AG09309 (cell line): ENCODE measurements around the gene RBMS3.

Source experiments
- DNase-seq: peaks from one replicate; pipeline ENCODE4 v3.0.0-alpha.2; 2010; ENCODE audit warnings: low read depth
- H3K4me3 ChIP-seq: 2 replicates; pipeline ENCODE4 v1.5.1; 2011; ENCODE audit warnings: mild to moderate bottlenecking, low read depth, low read length, moderate library complexity; ENCODE audit not compliant: control insufficient read depth
- TF ChIP-seq, protein P1 (sequence below): IDR thresholded peaks from 2 replicates; pipeline ENCODE4 v1.5.1; 2011; ENCODE audit warnings: mild to moderate bottlenecking, low read depth, low read length, inconsistent platforms; ENCODE audit not compliant: insufficient read depth, control insufficient read depth; ENCODE audit errors: missing control alignments

The RBMS3 gene

DNA sequence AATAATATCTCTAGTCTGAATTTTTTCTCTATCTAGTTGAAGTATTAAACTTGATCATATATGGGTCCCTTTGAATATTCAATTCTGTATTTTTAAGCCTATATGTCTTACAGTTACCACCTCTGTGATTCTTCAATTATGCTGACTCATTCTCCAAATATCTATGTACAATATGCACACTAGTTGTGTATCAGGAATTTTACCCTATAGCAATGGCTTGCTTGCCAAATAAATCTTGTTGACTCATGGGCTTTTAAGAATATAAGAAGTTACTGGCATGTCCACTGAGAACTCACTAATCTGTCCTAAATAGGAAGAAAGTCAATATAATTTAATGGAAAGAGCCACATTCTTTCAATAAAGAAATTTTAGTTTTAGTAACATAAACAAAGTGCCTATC lies 656.3 kb downstream of the RBMS3 start:
- TF ChIP-seq, protein P1, sequence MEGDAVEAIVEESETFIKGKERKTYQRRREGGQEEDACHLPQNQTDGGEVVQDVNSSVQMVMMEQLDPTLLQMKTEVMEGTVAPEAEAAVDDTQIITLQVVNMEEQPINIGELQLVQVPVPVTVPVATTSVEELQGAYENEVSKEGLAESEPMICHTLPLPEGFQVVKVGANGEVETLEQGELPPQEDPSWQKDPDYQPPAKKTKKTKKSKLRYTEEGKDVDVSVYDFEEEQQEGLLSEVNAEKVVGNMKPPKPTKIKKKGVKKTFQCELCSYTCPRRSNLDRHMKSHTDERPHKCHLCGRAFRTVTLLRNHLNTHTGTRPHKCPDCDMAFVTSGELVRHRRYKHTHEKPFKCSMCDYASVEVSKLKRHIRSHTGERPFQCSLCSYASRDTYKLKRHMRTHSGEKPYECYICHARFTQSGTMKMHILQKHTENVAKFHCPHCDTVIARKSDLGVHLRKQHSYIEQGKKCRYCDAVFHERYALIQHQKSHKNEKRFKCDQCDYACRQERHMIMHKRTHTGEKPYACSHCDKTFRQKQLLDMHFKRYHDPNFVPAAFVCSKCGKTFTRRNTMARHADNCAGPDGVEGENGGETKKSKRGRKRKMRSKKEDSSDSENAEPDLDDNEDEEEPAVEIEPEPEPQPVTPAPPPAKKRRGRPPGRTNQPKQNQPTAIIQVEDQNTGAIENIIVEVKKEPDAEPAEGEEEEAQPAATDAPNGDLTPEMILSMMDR = no peak
- DNase-seq = no peak
- no peak overlapping the region for H3K4me3 ChIP-seq

DNA sequence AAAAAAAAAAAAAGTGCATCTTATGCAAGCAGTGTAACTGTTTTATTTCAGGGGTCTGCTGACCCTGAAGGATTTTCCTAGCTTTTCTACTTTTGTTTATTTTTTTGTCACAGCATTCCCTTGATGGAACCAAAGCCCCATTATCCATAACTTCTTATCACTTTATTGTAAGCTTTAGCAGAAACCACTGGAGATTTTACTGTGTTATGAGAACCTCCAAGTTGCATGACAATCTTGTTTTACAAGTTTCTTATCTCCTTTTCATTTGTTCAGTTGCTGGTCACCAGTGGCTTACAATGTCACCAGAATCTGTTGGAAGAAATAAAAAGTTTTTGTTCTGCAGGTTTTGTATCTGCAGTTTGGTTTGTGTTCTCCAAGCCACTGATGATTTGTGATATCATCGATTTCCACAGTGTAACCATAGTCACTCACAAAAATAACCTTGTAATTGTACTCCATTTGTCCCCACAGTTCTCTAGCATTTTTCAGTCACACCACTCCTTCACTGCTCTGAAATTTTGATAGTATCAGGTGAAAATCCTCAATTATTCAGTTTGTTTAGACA lies 660.0 kb downstream of the RBMS3 start:
- TF ChIP-seq, protein P1 = no peak
- no peak overlapping the region for H3K4me3 ChIP-seq
- no peak for DNase-seq

DNA sequence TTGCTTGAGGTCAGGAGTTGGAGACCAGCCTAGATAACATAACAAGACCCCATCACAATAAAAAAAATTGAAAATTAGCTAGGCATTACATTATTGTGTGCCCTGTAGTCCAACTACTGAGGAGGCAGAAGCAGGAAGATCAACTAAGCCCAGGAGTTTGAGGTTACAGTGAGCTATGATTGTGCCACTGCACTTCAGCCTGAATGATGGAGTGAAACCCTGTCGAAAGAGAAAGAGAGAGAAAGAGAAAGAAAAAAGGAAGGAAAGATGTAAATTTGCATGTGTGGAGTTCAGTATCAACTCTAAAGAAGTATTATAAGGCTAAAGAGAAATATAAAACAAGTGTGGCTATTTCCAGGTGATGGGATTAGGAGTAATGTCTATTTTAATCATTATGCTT lies 661.4 kb downstream of the RBMS3 start:
- DNase-seq = no peak
- no peak overlapping the region for H3K4me3 ChIP-seq
- TF ChIP-seq, protein P1 = no peak

DNA sequence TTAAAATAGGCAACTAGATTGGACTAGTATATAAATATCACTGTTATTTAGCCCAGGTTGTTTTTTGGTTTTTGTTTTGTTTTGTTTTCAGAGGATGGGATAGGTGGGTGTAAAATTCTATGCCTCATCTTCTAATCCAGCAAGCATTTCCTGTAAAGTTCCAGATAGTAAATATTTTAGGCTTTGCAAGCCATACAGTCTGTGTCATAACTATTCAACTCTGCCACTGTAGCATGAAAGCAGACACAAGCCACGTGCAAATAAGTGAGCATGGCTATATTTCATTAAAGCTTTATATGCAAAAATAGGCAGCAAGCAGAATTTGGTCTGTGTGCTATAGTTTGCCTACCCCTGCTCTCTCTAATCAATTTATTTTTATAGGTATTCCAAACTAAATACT lies 668.3 kb downstream of the RBMS3 start:
- DNase-seq = no peak
- no peak overlapping the region for H3K4me3 ChIP-seq
- TF ChIP-seq, protein P1 = no peak

DNA sequence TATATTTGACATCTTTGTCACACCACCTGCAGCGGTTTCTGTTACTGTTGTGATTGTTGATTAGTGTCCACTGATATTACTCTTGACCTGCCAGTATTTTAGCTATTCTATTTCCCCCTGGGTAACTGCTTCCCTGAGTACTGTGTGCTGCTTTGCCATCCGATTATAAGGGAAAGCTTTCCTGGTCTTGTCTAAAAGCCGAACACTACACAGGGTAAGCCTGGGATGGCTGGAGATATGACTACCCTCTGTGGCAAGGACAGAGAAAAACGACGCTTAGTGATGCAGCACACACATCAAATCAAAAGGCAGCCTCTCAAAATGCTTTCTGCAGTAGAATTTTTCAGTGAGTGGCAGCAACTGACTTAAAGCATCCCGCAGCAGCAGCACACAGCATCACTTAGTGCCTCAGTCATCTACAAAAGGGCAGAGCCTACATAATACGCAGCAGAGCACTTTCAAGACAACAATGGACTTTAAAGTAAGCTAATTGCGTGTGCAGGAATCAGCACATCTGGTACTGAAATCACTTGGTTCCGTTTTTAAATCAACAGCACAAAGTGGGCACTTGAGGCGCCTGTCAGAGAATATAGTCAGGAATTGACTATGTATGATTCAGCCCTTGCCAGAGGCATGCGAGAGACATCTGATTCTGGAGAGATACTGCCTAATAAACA lies 669.2 kb downstream of the RBMS3 start:
- H3K4me3 ChIP-seq = no peak overlapping the region
- TF ChIP-seq, protein P1 = no peak
- DNase-seq = no peak

DNA sequence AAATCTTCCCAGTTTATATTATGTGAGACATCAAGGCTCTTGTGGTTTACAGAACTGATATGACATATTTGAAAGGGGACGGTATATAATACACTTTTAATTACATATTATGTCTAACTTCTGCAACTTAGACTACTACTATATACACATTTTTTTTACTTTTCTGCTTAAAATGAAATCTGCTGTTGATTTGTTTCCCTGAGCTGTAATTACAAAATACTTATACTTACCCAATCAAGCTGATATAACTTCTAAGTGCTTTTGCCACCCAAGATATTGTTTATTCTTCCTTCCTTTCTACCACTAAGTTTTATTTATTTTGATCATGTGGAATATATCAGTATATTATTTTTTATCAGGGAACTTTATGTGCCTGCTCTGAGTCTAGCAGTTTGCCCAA lies 671.6 kb downstream of the RBMS3 start:
- TF ChIP-seq, protein P1 = no peak
- H3K4me3 ChIP-seq = no peak overlapping the region
- DNase-seq = no peak
